ENCODE data around the gene GYG2. TPM values are rescaled to one million over a fixed set of nuclear protein-coding genes. Genes with fewer than 3 reads are reported as not detected.

GYG2 gene
- total RNA-seq, 1 experiment from 2014 or later = 0.58 TPM

DNA sequence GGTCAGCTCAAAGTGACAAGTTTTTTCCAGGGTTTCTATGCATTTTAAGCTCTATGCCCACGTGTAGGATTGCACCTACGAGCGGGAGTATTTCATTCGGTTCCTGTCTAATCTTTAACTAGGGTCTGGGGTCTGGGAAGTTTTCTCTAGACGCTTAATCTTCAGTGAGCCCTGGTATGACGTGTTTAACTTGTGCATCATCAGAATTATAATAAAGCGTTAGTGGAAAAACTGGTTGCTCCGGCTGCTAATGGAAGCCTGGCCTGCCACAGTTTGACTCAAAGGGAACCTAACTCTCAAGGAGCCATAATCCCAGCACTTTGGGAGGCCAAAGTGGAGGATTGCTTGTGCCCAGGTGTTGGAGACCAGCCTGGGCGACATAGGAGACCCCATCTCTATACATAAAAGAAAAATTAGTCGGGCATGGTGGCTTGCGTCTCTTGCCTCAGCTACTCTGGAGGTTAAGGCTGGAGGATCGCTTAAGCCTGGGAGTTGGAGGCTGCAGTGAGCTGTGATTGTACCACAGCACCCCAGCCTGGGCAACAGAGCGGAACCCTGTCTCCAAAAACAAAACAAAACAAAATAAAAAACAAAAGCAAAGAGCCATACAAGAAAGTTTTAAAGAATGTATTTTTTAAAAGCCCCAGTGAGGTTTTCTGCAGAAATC lies 70.2 kb downstream of the GYG2 start:
- Histone ChIP-seq H3K4me1 (ENCODE audit: insufficient read depth, low read length) (peaks cover 24% of the 10 kb centered on the region), H3K27me3 (ENCODE audit: low read length) (no peaks in the 10 kb centered on the region), H3K4me2 (ENCODE audit: low read length) (peak overlapping the region; percentile 84), H3K36me3 (ENCODE audit: low read depth, low read length) (no peaks in the 10 kb centered on the region), H3K79me2 (ENCODE audit: low read length) (no peaks in the 10 kb centered on the region), H3K9ac (ENCODE audit: low read length) (peak overlapping the region; percentile 52), H2AFZ (ENCODE audit: low read length) (peak overlapping the region; percentile 67), H3F3A (ENCODE audit: low read length, unreplicated experiment) (no peaks in the 10 kb centered on the region), H3K4me3 (ENCODE audit: low read length) (peak overlapping the region; percentile 57), H3K9me2 (replicated peaks; ENCODE audit: low read length) (no peaks in the 10 kb centered on the region), H4K20me1 (ENCODE audit: low read length) (no peaks in the 10 kb centered on the region), H3K9me3 (ENCODE audit: low read length) (no peaks in the 10 kb centered on the region), H3K27ac (ENCODE audit: low read length) (peak overlapping the region; percentile 79)
- POLR2A ChIA-PET (ENCODE audit: unreplicated experiment) = no interaction called here
- intact Hi-C loops (cut with micrococcal nuclease) = no loop called here
- TF ChIP-seq, protein P1, sequence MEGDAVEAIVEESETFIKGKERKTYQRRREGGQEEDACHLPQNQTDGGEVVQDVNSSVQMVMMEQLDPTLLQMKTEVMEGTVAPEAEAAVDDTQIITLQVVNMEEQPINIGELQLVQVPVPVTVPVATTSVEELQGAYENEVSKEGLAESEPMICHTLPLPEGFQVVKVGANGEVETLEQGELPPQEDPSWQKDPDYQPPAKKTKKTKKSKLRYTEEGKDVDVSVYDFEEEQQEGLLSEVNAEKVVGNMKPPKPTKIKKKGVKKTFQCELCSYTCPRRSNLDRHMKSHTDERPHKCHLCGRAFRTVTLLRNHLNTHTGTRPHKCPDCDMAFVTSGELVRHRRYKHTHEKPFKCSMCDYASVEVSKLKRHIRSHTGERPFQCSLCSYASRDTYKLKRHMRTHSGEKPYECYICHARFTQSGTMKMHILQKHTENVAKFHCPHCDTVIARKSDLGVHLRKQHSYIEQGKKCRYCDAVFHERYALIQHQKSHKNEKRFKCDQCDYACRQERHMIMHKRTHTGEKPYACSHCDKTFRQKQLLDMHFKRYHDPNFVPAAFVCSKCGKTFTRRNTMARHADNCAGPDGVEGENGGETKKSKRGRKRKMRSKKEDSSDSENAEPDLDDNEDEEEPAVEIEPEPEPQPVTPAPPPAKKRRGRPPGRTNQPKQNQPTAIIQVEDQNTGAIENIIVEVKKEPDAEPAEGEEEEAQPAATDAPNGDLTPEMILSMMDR (conservative IDR thresholded peaks at IDR 0.05; ENCODE audit: low read depth, low read length) = no peak
- no peak for TF ChIP-seq EZH2phosphoT487 (IDR thresholded peaks at IDR 0.05; ENCODE audit: borderline replicate concordance, low read length)
- TF ChIP-seq EZH2 (IDR thresholded peaks at IDR 0.05; ENCODE audit: low read length, unreplicated experiment) = no peak
- ATAC-seq (peak; percentile 23; the same call in 1 of the 2 replicates), DNase-seq (peak; percentile 75)
- CTCF ChIA-PET = no interaction called here
- BruUV-seq (replicated peaks) = no TSS peak

DNA sequence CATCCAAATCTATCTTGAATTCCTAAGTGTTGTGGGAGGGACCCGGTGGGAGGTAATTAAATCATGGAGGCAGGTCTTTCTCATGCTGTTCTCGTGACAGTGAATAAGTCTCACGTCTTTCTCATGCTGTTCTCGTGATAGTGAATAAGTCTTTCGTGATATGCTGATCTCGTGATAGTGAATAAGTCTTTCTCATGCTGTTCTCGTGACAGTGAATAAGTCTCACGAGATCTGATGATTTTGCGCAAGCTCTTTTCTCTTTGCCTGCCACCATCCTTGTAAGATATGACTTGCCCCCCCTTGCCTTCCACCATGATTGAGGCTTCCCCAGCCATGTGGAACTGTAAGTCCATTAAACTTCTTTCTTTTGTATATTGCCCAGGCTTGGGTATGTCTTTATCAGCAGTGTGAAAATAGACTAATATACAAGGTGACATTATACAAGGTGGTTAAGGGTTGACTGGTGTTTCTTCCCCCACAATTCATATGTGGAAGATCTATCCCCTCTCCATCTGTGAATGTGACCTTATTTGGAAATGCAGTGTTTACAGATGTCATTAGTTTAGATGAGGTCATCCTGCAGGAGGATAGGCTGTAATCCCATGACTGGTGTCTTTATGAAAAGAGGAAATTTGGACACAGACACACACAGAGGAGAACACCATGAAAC lies 72.8 kb downstream of the GYG2 start:
- Histone ChIP-seq H3K9ac (ENCODE audit: low read length) (no peak overlapping the region), H3K27me3 (ENCODE audit: low read length) (no peaks in the 10 kb centered on the region), H3K4me1 (ENCODE audit: insufficient read depth, low read length) (peaks cover 24% of the 10 kb centered on the region), H3K9me2 (replicated peaks; ENCODE audit: low read length) (no peaks in the 10 kb centered on the region), H2AFZ (ENCODE audit: low read length) (no peak overlapping the region), H3F3A (ENCODE audit: low read length, unreplicated experiment) (no peaks in the 10 kb centered on the region), H3K4me3 (ENCODE audit: low read length) (no peak overlapping the region), H3K79me2 (ENCODE audit: low read length) (no peaks in the 10 kb centered on the region), H3K4me2 (ENCODE audit: low read length) (no peak overlapping the region), H4K20me1 (ENCODE audit: low read length) (no peaks in the 10 kb centered on the region), H3K36me3 (ENCODE audit: low read depth, low read length) (no peaks in the 10 kb centered on the region), H3K9me3 (ENCODE audit: low read length) (no peaks in the 10 kb centered on the region), H3K27ac (ENCODE audit: low read length) (no peak overlapping the region)
- no TSS peak for BruUV-seq (replicated peaks)
- CTCF ChIA-PET = no interaction called here
- POLR2A ChIA-PET (ENCODE audit: unreplicated experiment) = no interaction called here
- DNase-seq (no peak), ATAC-seq (no peak)
- no peak for TF ChIP-seq EZH2 (IDR thresholded peaks at IDR 0.05; ENCODE audit: low read length, unreplicated experiment)
- TF ChIP-seq, protein P1 (conservative IDR thresholded peaks at IDR 0.05; ENCODE audit: low read depth, low read length) = no peak
- no peak for TF ChIP-seq EZH2phosphoT487 (IDR thresholded peaks at IDR 0.05; ENCODE audit: borderline replicate concordance, low read length)
- intact Hi-C loops (cut with micrococcal nuclease) = no loop called here

DNA sequence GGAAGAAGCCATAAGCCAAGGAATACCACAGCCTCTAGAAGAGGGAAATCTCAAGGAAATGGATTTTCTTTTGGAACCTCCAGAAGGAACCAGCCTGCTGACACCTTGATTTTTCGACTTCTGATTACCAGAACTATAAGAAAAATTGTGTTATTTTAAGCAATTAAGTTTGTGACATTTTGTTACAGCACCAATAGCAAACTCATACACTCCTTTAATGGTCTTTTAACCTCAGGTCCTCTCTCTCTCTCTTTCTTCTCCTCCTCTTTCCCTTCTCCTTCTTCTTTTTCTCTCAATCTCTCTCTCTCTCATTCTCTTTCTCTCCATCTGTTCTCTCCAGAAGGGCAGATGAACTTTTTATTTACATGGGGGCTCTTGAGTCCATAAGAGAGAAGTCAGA lies 74.1 kb downstream of the GYG2 start:
- Histone ChIP-seq H3F3A (ENCODE audit: low read length, unreplicated experiment) (no peaks in the 10 kb centered on the region), H3K27ac (ENCODE audit: low read length) (no peak overlapping the region), H3K79me2 (ENCODE audit: low read length) (no peaks in the 10 kb centered on the region), H2AFZ (ENCODE audit: low read length) (no peak overlapping the region), H3K4me1 (ENCODE audit: insufficient read depth, low read length) (peaks cover 17% of the 10 kb centered on the region), H3K9me2 (replicated peaks; ENCODE audit: low read length) (no peaks in the 10 kb centered on the region), H3K9ac (ENCODE audit: low read length) (no peak overlapping the region), H3K4me3 (ENCODE audit: low read length) (no peak overlapping the region), H3K36me3 (ENCODE audit: low read depth, low read length) (no peaks in the 10 kb centered on the region), H4K20me1 (ENCODE audit: low read length) (no peaks in the 10 kb centered on the region), H3K27me3 (ENCODE audit: low read length) (no peaks in the 10 kb centered on the region), H3K4me2 (ENCODE audit: low read length) (no peak overlapping the region), H3K9me3 (ENCODE audit: low read length) (no peaks in the 10 kb centered on the region)
- intact Hi-C loops (cut with micrococcal nuclease) = no loop called here
- ChIA-PET POLR2A (ENCODE audit: unreplicated experiment) (no interaction called here), CTCF (no interaction called here)
- ATAC-seq (no peak), DNase-seq (no peak)
- TF ChIP-seq EZH2 (IDR thresholded peaks at IDR 0.05; ENCODE audit: low read length, unreplicated experiment) (no peak), EZH2phosphoT487 (IDR thresholded peaks at IDR 0.05; ENCODE audit: borderline replicate concordance, low read length) (no peak)
- TF ChIP-seq, protein P1 (conservative IDR thresholded peaks at IDR 0.05; ENCODE audit: low read depth, low read length) = no peak
- no TSS peak for BruUV-seq (replicated peaks)

Data from PC-3 (cell line).